Left renal pelvis (tissue), 4 donors: ENCODE results near the gene MYLK3. TPM values are rescaled to one million over a fixed set of nuclear protein-coding genes. Genes with fewer than 3 reads are reported as not detected.
A peak's percentile ranks its signal among the peaks of the same experiment; 100 is the strongest.

Experiments used
- DNase-seq, 4 donors: peaks; one replicate each; pipeline ENCODE4 v3.0.0-alpha.2; 2013; ENCODE audit warnings: low read depth in 4 of 4, low spot score in 3 of 4
- polyA plus RNA-seq, 4 donors: library from polyadenylated mRNA; unstranded; fragments of 120-200 nt; gene quantifications; one replicate each; pipeline ENCODE4 v1.2.1, GENCODE V29; 2013; ENCODE audit not compliant: insufficient read length in 4 of 4

The MYLK3 gene
- polyA plus RNA-seq, 4 donors: 0.14 to 1.3 (median 1.0) TPM

GRCh38 chr16:46762583-46762982 lies 14.4 kb upstream of the MYLK3 start:
- DNase-seq: no peak

GRCh38 chr16:46759309-46759708 lies 11.2 kb upstream of the MYLK3 start:
- DNase-seq: no peak

GRCh38 chr16:46757339-46758050 lies 9.4 kb upstream of the MYLK3 start:
- DNase-seq: no peak

- no peak for DNase-seq
These were observed 8.6 kb upstream of the MYLK3 start for GRCh38 chr16:46756772-46757171.

GRCh38 chr16:46753015-46753414 lies 4.9 kb upstream of the MYLK3 start:
- no peak for DNase-seq

GRCh38 chr16:46751381-46751780 lies 3.2 kb upstream of the MYLK3 start:
- DNase-seq: no peak

GRCh38 chr16:46748775-46749705 lies 896 bp upstream of the MYLK3 start:
- no peak for DNase-seq

DNA sequence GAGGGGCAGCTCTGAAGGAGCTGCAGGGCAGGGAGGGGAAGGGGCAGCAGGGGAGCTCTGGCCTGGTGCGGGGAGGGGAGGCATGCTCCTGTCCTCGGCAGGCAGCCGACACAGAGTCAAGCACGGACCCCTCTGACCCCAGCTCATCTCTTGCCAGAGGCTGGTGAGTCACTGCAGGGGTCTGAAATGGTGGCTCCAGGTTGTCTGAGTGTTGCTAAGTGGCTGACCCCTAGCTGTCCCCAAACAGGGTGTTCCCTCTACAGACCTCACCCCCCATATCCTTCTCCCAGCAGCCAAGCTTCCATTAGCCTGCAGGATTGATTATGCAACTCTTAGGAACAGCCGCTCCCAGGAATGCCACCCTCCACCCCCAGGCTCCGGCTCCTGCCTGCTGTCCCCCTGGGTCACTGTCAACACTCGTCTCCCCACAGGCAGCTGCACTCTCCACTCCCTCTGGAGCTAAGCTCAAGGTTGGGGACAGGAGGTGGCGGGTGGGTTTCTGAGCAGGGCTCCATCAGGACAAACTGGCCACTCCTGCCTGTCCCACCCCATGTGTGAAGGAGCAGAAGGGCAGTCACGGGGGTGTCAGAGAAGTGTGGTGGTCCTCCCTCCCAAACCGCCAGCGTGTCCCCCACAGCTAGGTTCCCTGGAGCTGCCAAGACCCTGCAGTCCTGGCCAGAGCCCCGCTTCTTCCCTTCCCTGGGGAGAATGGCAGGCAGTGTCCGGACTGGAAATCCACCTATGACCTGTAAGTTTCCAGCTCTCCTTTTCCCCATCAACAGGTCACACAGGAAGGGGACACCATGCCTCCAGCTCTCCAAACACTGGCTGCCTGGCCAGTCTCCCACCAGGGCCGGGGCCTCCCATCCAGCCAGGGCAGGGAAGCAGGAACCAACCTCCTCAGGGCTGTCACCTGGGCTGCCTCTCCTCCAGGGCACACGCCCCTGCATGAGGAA lies 1.0 kb downstream of the MYLK3 start:
- DNase-seq: no peak

DNA sequence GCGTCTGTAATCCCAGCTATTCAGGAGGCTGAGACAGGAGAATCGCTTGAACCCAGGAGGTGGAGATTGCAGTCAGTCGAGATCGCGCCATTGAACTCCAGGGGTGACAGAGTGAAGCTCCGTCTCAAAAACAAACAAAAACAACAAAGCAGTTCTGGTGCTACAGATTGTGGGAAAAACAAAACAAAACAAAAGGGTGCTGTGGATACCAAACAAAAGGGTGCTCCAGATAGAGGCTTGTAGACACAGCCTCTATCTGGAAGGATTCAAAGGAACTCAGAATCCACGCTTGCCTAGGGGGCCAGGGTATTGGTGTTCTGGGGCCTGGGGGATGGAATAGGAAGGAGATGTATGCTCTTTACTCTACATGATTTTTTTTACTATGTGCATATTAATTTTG lies 2.5 kb downstream of the MYLK3 start:
- DNase-seq: no peak

DNA sequence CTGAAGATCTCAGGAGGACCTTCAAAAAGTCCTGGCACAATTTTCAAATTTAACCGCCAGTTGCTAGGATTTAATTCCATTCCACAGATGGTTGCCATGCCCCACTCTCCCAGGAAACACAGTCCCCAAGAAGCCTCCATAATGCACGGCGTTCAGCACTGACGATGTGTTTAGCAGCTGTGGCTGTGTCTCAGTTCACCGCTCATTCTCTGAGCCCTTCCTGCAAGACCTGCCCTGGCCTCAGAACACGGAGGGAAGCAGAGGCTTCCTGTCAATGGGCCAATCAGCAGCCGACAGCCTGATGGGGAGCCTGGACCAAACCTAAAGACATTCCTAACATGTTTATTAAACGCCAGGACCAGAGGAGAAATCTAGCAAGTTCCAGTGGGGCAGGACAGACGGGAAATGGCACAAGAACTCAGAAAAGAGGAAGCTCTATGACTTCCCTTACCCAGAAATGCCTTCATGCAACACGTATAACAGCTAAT lies 4.9 kb downstream of the MYLK3 start:
- no peak for DNase-seq

DNA sequence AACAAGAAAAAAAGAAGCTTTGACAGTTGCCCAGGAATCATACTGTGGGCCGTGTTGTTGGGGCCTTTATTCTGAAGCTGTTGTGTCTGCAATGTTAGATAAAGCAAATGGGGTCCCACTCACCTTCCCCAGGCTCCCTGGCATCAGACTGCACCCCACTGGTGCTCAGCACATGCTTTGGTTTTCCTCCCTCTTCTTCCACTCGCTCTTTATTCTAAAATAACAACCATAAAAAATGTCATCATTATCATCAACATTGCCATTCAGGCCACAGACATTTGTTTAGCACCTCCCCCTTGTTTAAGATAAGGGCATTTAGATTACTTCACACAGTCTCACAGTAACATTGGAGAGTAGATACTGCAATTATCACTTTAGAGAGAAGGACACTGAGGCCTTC lies 8.2 kb downstream of the MYLK3 start:
- DNase-seq: no peak

DNA sequence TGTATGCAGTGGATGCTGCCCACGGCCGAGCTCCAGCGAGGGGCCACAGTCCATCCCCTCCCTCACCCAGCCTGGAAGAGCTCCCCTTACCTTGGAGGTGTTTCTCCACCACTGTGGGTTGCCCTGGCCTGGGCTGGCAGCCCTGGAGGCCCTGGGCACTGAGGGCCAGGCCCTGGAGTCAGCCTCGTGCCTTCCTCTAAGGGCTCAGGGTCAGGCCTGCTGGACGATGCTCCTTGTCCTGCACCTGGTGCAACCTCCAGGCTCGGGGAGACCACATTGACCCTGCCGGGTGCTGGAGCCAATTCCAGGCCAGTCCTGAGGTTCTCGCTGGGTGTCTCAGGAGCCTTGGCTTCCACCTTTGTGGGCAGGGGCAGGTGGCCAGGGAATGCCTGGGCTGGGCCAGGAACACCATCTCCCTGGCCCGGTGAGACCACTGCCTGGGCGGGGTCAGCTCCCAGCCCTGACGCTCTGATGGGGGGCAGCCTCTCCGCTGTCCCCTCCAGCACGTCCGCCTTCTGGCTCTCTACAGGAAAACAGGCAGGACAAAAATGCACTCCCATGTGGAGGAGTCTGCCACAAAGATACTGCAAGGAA lies 10.4 kb downstream of the MYLK3 start:
- no peak for DNase-seq

DNA sequence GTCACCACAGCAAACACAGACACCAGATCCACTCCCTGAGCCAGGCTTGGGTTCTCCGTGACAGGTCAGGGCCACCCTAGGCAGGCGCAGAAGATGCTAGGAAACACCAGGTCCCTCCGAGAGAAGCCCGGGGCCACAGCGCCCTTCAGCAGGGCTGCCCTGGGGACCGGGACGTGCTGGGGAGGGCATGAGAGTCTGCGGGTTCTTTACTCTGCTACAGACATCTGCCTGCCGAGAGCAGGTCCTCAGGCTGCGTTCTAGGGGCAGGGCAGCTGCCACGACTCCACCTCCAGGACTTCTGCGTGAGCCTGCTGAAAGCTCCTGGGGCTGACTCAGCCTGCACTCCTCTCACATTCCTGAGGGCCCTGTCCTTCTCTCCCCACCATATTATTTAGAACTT lies 11.4 kb downstream of the MYLK3 start:
- no peak for DNase-seq

- no peak for DNase-seq
These were observed 14.8 kb downstream of the MYLK3 start for GRCh38 chr16:46733319-46733830.

GRCh38 chr16:46732561-46732960 lies 15.6 kb downstream of the MYLK3 start:
- no peak for DNase-seq

DNA sequence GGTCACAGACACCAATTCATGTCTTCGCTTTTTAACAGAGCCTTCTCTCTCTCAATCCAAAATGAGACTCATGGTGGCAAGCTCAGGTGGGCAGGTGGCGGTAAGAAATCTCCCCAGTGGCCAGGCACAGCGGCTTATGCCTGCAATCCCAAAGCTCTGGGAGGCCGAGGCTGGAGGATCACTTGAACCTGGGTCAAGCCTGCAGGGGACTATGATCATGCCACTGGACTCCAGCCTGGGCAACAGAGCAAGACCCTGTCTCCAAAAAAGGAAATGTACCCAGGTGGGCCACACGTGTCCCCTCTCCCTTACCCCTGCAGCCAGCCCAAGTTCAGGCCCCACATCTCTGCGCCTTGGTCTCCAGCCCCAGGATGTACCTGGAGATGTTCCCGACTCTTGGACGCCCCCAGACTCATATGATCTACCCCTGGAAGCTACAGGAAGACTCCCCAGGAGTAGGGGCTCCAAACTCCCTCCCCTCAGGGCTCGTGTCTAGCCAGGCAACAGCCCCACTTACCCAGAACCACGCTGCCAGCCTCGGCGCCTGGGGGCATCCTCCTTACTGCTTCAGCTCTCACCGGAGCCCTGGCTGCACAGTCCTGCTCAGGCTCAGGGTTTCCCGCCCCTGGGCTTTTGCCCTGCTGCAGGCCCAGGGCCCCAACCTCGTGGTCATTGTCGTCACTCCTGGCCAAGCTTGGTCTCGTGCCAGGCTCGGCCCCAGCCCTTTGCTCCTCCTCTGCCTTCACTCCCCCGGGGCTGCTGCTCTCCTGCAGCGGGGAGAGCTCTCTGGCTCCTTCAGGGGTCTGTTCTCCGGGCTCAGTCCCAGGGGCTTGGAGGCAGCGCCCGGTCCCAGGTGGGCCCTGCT lies 16.2 kb downstream of the MYLK3 start:
- peak in 1 of 4 donors; percentile 12 for DNase-seq

DNA sequence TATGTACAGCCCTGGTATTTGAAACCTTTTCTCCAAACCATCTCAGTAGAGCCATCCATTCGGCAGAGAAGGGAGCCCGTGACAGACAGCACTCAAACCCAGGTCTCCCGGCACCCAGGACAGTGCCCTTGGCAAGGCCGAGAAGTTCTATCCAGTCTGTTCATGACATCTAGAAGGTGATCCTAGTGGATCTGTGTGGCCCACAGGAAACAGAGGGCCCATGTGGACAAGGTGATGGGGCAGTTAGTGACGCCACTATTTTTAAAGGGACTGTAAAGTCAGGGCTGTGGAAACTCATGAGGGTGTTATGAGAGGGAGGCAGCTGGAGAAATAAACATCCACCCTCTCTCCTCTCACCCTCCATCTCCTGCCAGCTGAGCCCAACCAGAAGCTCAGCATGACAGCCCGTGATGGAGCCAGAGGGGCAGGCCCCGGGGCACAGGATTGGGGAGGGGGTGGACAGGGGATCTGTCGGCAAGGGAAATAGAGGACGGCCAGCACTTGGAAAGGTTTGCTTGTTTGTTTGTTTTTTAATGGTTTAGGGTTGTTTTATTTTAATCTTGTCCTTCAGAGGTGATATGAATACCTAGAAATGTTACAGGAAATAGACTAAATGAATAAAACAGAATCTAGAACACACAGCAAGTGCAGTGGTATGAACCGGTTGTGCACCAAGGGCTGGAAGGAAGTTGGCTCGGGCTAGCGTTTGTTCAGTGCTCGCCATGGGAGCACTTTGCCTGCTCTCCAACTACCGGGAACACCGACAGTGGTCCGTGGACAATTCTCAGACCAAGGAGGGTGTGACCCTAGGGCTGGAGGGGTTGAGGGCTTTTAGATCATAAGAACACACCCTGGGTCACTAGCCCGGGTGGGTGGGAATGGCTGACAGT lies 17.1 kb downstream of the MYLK3 start:
- no peak for DNase-seq

DNA sequence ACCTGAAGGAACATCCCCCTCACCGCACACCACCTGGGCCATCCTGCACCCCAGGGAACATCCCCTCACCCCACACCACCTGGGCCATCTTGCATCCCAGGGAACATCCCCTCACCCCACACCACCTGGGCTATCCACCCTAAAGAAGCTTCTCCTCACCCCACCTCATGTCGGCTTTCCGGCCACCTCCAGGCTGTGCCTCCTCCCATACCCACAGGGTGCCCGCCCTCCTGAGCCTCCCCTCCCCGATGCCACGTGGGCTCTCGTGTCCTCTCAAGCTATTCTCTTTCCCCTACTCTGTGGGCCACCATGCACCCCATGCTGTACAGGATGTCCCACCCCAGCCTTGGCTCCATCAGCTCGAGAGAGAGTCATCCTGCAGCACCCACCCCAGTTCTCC lies 18.0 kb downstream of the MYLK3 start:
- DNase-seq: no peak
